T-helper 2 cell treated with Interferon-gamma antibody and Interleukin-4, amounts not matched to agents 100 ng/mL and 5 ng/mL, for 36 hours (primary cell): ENCODE measurements around the gene TAF1B. TPM values are rescaled to one million over a fixed set of nuclear protein-coding genes. Genes with fewer than 3 reads are reported as not detected.
"Not testable (repeated sequence)": the region's sequence is repeated elsewhere in the genome, so short reads cannot be mapped to it uniquely, and the experiment has no call there.

Source experiments
- intact Hi-C: fragments of 100-400 bp; cut with micrococcal nuclease; formaldehyde crosslinking; loops from one replicate; pipeline ENCODE4 v1.15.1; 2023
- total RNA-seq: library from RNA; stranded (reverse); gene quantifications from 2 replicates; pipeline ENCODE4 v1.2.3, GENCODE V29; 2022

Gene TAF1B
- total RNA-seq, 1 donor from 2014 or later = 48.3 TPM

DNA sequence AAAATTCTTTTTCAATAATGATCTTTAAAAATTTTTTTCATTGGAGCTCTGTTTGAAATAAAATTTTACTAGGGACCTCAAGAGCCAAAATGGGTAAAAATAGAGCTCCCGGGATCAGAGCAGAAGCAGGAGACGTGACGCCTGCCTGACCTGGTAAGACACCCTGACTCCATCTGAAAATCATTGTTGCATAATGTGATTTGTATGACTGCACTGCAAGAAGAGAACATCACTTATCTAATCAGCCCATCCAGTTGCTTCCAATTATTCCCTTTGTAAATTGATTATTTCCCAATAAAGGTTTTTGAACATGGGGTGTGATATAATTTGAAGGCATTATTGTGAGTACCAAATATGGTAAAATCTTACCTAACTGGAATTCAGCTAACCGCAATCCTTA is 17.1 kb upstream of the TAF1B start:
- intact Hi-C loops = no loop called here

DNA sequence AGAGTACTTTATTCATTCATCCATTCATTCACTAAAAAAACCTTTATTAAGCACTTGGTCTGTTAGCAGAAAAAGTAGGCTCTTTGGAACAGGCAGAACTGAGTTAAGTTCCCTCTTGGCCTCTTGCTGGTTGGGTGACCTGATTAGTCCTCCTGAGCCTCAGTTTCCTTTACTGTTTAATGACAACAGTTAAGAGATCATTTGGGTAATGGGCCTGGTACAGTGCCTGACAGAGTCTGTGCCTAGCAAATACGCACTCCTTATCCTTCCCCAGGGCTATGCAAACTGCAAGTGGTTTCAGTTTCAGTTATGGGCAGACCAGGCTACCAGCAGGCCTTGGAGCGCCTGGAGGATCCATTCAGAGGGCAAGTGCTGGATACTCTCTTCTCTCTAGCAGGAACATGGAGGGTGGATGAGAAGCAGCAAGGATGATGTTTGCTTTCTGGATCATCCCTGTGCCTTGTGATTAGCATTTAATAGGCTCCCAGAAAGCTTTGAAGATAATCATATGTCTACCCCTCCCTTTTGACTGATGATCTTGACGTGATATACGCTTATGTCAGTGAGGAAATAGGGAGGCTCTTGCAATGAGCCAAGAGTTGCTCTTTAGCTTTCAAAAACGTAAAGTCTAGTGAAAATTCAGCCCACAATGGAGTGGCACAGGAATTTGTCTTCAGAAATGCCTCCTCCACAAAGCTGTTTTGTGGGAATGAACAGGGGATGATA is 12.4 kb upstream of the TAF1B start:
- intact Hi-C loops = no loop called here

DNA sequence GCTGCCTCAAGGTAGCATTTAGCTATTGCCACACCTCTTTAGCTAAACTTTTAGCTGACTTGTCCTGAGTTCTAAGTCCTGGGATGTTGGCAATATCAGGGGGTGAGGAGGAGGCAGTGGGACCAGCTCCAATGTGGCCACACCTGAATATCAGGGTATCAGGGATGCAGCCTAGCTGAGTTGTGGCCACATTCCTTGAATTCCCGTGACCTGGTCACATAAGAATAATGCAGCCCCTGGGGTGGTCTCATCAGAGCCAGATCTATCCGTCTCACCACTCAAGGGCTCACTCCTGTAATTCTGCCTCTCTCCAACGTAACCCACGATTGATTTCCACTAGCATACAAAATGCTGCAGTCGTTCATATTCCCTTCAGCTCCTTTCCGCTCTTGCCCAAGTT is 11.6 kb upstream of the TAF1B start:
- intact Hi-C loops = no loop called here

DNA sequence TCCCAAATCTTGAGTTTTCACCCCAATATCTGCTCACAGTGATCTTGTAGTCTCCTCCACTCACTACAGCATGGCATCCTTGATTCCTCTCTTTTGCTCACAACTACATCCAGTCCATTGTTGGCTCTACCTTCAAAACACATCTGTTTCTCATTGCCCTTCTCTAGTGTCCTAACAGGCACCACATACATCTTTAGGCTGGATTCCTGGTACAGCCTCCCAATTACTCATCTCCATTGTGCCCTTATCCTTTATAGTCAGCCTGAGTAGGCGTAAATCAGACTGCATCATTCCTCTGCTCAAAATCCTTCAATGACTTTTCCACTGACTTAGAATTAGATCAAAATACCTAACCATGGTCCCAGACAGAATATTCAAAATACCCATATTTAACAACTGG is 10.7 kb upstream of the TAF1B start:
- intact Hi-C loops = no loop called here

DNA sequence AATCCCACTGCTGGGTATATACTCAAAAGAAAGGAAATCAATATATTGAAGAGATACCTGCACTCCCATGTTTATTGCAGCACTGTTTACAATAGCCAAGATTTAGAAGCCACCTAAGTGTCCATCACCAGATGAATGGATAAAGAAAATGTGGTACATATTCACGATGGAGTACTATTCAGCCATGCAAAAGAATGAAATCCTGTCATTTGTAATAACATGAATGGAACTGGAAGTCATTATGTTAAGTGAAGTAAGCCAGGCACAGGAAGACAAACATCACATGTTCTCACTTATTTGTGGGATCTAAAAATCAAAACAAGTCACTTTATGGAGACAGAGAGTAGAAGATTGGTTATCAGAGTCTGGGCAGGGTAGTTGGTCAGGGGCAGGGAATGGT is 8.2 kb upstream of the TAF1B start:
- intact Hi-C loops = not testable (repeated sequence)

DNA sequence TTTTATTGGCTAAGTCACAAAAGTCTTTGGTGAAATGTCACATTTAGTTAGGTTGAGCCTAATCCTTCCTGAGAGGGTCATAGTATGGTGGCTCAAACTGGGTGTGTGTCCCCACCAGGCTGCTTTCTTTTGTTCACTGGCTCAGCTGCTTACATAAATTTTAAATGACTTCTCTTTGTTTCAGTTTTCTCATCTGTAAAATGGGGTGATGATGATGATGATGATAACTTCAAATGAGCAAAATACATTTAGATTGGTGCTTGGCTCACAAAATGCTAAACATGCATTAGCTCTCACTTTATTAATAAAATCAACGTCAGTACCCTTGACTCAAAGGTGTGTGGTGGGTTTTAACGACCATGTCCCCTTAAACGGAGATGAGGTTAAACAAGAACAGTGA is 7.2 kb upstream of the TAF1B start:
- intact Hi-C loops = no loop called here

DNA sequence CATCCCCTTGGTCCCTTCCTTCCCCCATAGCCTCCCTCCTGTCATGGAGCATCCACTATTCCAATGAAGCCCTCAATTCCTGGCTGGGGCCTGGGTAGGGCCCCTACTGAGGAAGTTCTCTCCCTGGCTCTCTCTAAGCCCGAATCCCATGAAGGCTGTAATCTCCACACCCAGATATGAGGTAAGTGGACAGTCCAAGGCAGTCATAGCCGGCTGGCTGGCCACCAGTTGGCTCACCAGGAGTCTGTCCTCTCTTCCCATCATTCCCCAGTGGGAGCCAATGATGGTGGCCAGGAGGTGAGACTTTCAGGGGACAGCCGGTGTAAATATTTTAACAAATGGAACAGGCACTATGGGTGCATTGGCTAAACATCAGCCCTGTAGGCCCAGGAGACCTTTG is 6.8 kb upstream of the TAF1B start:
- intact Hi-C loops = no loop called here

DNA sequence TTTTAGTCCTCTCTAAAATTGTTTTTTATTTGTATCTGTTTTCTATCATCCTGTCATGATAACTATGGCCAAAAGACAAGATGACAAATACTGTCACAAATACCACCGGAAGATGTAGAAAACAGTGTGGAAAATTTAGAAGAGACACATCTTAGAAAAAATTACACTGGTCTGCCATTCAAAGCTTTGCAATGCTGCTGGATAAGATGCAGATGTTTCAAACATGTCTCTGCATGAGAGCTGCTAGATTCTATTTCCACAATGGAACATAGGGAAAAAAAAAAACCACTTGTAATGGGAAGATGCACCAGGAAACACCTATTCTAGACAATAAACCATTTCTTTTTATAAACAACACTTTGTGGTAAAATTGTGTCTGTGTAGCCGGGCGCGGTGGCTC is 5.8 kb upstream of the TAF1B start:
- intact Hi-C loops = no loop called here

DNA sequence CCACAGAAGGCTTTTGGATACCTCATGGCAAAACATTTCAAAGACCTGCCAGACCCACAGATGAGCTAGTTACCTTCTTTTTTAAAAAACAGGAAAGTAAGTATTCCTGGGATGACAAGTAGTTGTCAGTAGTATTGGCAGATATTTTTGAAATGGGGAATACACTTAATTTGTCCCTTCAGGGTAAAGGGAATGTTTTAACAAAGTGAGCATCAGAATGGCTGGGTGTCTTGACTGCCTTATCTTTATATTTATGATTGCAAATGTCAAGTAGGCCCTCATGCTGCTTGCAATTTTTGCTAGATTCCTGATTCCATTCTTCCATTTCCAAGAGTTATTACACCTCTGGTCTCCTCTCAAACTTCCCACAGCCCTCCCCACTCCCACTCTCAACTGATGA is 4.9 kb upstream of the TAF1B start:
- intact Hi-C loops = no loop called here

DNA sequence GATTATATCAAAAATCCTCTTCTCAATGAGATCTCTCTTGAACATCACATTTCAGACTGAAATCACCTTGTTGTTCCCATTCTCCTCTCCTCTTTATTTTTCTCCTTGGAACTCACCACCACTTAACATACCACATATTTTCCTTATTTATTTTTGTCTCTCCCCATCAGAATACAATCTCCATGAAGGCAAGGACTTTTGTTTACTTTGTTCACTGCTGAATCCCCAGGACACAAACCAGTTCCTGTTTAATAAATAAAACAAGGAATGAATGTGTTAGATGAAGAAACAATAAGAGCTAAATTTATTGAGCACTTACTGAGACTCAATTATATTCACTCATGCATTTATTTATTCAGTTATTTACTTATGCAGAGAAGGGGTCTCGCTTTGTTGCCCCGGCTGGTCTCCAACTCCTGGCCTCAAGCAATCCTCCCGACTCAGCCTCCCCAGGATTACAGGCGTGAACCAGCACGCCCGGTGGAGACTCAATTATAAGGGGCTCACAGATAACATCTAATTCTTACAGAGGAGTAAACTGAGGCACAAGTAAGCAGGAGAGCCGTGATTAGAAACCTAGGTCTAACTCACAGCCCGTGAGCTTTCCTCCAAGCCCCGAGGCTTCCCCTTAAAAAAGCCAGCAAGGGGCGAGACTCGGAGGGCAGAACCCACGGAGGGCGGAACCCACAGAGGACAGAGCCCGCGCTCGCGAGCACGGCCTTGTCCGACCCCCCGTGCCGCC is 616 bp upstream of the TAF1B start:
- intact Hi-C loops = loop anchor here (1.0 to 2.0 kb wide), 9 partner anchors 60 to 606 kb away; partner anchors contain the start of genes CPSF3, GRHL1, ITGB1BP1 and KLF11

DNA sequence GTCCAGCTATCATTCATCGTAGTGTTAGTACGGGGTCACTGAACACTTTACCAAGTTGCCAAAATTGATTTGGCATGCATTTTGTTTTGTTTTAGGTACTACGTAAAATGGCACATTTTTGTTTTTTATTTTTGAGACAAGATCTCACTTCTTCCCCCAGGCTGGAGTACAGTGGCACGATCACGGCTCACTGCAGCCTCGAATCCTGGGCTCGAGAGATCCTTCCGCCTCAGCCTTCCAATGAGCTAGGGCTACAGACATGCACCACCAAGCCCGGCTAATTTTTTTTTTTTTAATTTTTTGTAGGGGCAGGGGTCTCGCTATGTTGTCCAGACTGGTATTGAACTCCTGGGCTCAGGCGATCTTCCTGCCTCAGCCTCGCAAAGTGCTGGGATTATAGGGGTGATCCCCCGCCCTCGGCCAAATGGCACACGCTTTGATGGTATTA is 786 bp downstream of the TAF1B start:
- intact Hi-C loops = no loop called here

DNA sequence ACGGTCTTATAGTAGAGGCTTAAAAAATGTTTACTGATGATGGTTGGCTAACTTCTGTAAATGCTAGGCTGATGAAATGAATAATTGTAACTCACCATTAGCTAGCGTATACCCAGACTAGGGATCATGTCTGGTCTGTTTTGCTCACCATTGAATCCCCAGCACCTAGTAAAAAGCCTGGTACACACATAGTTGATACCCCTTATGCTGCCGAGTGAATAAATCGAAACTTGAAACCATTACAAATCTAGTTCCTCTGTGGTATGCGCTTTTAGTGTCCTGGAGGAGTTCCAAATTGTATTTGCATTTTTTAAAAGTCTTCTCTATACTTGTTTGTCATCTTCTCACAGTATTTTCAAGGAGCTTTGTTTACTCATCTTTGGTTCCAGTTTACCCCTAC is 1.3 kb downstream of the TAF1B start:
- intact Hi-C loops = no loop called here

DNA sequence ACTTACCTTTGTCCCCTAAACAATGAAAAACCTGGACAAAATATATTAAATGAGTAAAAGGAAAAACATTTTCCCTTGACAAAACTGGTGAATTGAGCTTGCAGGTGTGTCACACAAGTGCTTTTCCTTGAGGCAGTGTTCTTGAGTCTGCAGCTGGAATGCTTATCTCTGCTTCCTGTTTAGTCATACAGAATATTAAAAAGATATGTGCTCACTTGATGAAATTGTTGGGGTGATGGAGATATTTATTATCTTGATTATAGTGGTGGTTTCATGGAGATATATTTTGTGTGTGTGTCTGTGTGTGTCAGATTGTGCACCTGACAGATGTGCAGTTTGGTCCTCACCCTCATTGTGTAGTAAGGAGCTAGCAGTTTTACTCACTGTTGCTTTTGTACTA is 3.3 kb downstream of the TAF1B start:
- intact Hi-C loops = no loop called here

DNA sequence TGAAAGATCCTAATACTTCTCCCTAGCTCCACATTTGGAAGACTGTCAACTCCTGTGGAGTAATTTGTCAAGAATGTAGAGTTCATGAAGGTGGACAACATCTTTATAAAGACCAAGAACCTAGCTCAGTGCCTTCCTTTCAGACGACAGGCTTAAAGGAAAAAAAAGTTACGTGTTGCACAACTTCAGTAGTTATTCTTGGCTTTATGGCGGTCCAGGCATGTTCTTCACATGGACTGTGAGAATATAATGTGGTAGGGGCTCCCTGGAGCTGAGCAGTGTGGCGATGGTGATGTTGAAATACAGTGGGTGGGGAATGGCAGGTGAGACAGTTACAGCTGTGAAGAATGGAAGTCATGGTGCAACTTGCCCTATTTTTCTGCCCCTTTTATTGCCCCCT is 3.9 kb downstream of the TAF1B start:
- intact Hi-C loops = no loop called here

DNA sequence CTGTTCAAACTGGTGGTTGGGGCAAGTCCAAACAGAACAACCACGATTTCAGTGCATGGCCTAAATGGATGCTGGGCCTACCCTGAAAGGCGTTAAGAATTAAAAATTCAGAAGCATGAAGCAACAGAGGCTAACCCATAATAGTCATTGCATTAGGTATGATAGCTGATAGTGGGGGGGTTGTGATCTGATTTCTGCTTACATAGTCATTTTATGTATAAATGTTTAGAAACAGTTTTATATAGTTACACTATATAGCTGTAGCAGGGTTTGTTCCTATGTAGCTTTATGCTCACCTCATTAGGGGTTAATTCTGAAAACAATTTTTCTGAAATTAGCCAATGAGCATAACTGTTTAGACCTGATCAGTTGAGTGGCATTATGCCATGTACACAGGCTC is 9.6 kb downstream of the TAF1B start:
- intact Hi-C loops = no loop called here

DNA sequence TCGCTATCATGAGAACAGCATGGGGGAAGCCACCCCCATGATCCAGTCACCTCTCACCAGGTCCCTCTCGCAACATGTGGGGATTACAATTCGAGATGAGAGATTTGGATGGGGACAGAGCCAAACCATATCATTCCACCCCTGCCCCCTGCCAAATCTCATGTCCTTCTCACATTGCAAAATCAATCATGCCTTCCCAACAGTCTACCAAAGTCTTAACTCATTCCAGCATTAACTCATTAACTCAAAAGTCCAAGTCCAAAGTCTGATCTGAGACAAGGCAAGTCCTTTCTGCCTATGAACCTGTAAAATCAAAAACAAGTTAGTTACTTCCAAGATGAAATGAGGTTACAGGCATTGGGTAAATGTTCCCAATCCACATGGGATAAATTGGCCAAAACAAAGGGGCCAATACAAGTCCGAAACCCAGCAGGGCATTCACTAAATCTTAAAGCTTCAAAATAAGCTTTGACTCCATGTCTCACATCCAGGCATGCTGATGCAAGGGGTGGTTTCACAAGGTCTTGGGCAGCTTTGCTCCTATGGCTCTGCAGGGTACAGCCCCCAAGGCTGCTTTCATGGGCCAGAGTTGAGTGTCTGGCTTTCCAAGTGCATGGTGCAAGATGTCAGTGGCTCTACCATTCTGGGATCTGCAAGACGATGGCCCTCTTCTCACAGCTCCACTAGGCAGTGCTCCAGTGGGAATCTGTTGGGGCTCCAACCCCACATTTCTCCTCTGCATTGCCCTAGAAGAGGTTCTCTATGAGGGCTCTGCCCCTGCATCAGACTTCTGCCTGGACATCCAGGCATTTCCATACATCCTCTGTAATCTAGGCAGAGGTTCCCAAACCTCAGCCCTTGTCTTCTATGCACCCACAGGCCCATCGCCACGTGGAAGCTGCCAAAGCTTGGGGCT is 14.8 kb downstream of the TAF1B start:
- intact Hi-C loops = no loop called here

DNA sequence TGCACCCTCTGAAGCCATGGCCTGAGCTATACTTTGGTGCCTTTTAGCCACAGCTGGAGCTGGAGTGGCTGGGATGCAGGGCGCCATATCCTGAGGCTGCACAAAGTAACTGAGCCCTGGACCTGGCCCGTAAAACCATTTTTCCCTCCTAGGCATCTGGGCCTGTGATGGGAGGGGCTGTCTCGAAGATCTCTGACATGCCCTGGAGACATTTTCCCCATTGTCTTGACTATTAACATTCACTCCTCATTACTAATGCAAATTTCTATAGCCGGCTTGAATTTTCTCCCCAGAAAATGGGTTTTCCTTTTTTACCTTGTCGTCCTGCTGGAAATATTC is 15.4 kb downstream of the TAF1B start:
- intact Hi-C loops = no loop called here

DNA sequence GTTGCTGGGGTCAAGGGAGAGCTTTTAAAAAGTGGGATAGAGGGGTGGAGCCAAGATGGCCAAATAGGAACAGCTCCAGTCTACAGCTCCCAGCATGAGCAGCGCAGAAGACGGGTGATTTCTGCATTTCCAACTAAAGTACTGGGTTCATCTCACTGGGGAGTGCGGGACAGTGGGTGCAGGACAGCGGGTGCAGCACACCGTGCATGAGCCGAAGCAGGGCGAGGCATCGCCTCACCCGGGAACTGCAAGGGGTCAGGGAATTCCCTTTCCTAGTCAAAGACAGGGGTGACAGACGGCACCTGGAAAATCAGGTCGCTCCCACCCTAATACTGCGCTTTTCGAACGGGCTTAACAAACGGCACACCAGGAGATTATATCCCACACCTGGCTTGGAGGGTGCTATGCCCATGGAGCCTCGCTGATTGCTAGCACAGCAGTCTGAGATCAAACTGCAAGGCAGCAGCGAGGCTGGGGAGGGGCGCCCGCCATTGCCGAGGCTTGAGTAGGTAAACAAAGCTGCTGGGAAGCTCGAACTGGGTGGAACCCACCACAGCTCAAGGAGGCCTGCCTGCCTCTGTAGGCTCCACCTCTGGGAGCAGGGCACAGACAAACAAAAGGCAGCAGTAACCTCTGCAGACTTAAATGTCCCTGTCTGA is 17.8 kb downstream of the TAF1B start:
- intact Hi-C loops = not testable (repeated sequence)

DNA sequence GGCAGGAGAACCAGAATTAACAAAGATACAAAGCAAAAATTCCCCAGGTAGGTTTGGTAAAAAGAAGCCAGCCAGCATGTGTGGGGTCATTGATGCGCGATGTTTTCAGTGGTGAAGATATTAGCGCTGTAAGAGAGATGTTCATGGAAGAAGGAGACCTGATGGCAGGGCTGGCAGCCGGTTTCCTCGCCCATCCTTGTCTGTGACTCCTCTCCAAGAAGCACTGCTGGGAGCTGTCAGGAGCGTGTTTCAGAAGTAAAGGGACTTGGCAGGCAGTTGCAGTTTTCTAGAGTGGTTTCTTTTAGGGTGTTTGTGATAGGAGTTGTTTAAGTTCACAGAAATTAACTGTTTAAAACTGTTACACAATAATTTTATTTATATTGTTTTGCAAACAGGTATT is 24.6 kb downstream of the TAF1B start:
- intact Hi-C loops = no loop called here

DNA sequence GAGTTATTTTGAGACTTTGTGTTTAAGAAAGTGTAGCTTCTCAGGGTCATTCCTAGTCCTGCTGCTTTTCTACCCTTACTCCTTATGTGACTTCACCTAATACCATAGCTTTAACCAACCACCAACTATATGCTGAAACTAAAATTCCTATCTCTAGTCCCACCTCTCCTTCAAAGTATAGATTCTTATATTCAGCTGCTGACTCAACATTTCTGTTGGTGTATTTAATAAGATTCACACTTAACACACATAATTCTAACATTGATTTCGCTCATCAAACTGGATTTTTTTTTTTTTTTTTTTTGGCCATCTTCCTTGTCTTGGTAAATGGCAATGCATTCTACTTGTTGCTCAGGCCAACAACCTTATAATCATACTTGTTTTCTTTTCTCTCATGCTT is 30.1 kb downstream of the TAF1B start:
- intact Hi-C loops = no loop called here

DNA sequence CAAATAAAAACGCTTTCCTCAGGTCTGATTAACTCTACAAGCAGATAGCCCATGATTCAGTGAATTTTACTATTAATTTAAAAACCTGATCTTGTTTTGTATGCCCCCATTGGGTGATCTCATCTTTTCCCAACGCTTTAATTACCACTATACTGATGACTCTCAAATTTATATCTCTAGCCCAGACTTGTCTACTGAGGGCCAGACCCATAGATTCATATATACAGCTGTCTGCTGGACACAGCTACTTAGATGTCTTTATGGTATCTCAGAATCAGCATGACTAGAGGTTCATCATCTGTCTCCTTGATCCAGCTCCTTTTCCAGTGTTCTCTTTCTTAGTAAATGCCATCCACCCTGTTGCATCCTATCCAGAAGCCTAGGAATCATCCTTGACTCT is 33.8 kb downstream of the TAF1B start:
- intact Hi-C loops = no loop called here

DNA sequence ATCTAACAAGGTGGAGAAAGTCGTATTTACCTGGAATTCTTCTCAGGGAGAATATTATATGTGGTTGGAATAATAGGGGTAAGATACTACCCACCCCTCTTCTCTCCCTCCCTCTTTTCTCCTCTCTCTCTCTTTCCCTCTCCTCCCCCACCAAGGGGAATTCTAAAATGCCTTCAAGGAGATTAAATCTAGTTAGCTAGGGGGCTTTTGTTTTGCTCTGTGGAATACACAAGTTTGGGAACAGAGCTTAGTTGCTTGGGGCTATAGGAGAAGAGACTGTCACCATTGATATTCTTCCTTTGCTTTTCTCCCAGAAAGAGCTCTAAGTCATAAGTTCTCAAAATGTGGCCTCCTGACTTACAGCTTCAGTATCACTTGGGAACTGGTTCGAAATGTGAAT is 34.5 kb downstream of the TAF1B start:
- intact Hi-C loops = no loop called here
